OCI-LY7 (cell line): ENCODE results near the gene TWF1.

Source experiments
- CTCF ChIP-seq: fragments of 200-600 bp; sonication (generic); conservative IDR thresholded peaks from 2 replicates; pipeline ENCODE4 v1.5.1; 2014; ENCODE audit warnings: mild to moderate bottlenecking, antibody characterized with exemption, low read length, moderate library complexity, mixed read lengths
- EZH2phosphoT487 ChIP-seq: fragments of 200-600 bp; sonication (generic); IDR thresholded peaks from 2 replicates; pipeline ENCODE4 v1.6.1; 2018; ENCODE audit warnings: low read depth, borderline replicate concordance, mild to moderate bottlenecking, mixed run types, antibody characterized with exemption, low read length, moderate library complexity, mixed read lengths

DNA sequence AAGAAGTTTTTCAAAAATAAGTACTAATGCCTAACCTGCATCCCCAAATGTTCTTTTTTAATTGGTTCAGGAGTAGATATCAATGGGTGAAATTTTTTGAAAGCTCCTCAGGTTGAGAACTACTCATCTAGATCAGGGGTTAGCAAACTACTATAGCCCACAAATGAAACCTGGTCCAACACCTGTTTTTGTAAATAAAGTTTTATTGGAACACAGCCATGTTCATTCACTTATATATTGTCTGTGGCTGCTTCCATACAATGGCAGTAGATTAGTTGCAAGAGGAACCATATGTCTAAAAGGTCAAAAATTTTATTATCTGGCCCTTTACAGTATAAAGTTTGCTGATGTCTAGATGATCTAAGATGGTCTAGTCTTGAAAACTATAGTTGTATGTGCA is 61.3 kb downstream of the TWF1 start:
- TF ChIP-seq CTCF (no peak), EZH2phosphoT487 (no peak)
